ENCODE data around the gene HIF3A.
A peak's percentile ranks its signal among the peaks of the same experiment; 100 is the strongest.

Gene HIF3A

DNA sequence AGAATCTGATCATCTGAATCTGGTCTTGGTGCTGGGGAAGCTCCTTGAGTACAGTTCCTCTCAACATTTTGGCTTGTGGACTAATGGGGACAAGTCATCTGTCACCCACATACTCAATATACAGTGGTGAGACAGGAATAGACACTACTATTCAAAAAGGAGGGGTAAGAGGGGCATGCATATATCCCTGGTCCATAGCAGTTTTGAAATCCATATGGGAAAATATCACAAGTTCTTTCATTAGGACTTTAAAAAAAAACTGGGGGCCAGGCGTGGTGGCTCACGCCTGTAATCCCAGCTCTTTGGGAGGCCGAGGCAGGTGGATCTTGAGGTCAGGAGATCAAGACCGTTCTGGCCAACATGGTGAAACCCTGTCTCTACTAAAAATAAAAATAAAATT is 29.8 kb downstream of the HIF3A start:
- FAIRE-seq = no peak
- no peak for DNase-seq (ENCODE audit: low spot score)

DNA sequence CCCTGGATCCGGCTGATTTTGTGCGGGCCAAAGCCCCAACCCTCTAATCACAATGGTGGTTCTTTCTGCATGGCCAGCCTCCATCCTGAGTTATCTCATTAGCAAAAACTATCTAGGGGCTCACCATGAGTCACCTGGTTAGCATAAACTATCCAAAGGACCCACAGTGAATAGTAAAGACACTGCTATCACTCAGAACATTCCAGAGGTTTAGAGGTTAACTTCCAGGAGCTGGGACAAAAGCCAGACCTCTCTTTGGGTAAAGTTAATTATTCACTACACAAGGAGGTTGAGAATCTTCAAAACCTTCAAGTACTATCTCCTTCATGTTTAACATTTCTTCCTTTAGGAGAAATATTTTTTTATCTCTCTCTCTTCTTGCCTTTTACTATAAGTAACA is 31.2 kb downstream of the HIF3A start:
- FAIRE-seq = peak; percentile 57

GRCh38 chr19:46330319-46330918 is 33.6 kb downstream of the HIF3A start:
- DNase-seq (ENCODE audit: low spot score) (no peak), FAIRE-seq (no peak)

More for the DNA sequence above, 31.2 kb downstream of the HIF3A start:
- peak; percentile 36 for DNase-seq (ENCODE audit: low spot score)

DNA sequence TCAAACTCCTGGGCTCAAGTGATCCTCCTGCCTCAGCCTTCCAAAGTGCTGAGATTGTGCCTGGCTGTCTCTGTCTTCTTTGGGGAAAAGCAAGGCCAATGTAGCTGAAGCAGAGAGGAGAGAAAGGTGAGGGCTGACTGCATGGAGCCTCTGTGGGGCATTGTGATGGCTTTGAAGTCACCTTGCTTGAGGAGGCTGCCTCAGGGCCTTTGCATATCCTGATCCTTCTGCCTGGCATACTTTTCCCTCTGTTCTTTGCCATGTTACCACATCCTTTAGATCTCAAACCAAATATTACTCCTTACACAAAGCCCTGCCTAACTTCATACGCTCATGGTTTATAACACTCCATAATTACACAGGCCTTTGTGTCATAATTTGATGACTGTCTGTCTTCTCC is 40.6 kb downstream of the HIF3A start:
- no peak for FAIRE-seq
- DNase-seq (ENCODE audit: low spot score) = no peak

- no peak for DNase-seq (ENCODE audit: low spot score)
- FAIRE-seq = no peak
These were observed 42.6 kb downstream of the HIF3A start for GRCh38 chr19:46339446-46339845.

GRCh38 chr19:46340051-46340659 is 43.3 kb downstream of the HIF3A start:
- FAIRE-seq (no peak), DNase-seq (ENCODE audit: low spot score) (no peak)

- FAIRE-seq = no peak
- no peak for DNase-seq (ENCODE audit: low spot score)
These were observed 45.1 kb downstream of the HIF3A start for GRCh38 chr19:46341937-46342336.

- DNase-seq (ENCODE audit: low spot score) (no peak), FAIRE-seq (no peak)
These were observed 47.5 kb downstream of the HIF3A start for GRCh38 chr19:46344363-46344762.

DNA sequence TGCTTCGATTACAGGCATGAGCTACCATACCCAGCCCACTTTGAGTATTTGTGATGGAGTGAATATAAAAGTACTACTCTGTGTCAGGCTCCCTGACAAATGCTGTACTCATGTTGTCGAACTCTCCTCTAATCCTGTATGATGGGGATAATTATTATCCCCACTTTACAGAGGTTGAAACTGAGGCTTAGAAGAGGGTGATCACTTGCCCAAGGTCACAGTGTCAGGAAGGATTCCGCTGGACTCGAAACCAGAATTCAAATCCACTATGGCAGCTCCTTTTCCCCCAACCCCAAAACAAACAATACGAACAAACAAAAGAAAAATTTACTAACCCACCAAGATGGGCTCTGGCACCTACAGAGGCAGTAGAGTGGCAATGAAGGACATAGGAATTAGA is 48.3 kb downstream of the HIF3A start:
- FAIRE-seq (no peak), DNase-seq (ENCODE audit: low spot score) (no peak)

DNA sequence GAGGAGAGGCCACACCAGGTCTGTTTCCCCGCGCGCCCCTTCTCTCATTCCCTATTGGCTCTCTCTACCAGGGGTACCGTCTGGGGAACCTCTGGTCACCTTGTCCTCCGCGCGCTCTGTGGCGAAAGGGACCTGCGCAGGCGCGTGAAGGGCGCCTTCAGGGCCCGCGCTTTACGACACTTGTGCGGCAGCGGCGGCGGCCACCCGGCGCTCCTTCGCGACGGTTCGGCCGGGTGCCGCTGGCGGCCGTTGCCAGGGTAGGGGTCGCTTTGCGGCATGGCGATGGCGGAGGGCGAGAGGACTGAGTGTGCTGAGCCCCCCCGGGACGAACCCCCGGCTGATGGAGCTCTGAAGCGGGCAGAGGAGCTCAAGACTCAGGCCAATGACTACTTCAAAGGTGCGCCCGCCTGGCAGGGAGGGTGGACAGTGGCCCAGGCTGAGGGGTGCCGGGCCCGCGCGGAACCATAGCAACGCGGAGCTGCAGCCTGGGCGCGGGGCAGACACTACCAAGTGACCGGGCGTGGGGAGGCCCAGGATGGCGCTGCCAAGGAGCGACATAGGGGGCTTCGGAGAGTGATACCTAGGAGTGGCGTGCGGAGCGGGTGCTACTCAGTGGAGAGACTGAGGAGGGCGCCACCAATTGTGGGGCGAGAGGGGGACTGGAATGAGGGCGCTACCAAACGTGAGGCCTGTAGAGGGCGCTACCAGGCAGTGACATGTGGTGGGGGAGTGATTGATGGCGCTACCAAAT is 50.2 kb downstream of the HIF3A start, which contains the start of gene PPP5C:
TSS of gene PPP5C (plus strand) at position 267 of the 751 bp plus-strand sequence. CDS start at position 277, 10 bp downstream.
- FAIRE-seq = no peak
- peak; percentile 73 for DNase-seq (ENCODE audit: low spot score)

- FAIRE-seq (no peak), DNase-seq (ENCODE audit: low spot score) (no peak)
These were observed 50.7 kb downstream of the HIF3A start for GRCh38 chr19:46347572-46347883.

GRCh38 chr19:46347985-46348384 is 51.1 kb downstream of the HIF3A start:
- FAIRE-seq (no peak), DNase-seq (ENCODE audit: low spot score) (no peak)

DNA sequence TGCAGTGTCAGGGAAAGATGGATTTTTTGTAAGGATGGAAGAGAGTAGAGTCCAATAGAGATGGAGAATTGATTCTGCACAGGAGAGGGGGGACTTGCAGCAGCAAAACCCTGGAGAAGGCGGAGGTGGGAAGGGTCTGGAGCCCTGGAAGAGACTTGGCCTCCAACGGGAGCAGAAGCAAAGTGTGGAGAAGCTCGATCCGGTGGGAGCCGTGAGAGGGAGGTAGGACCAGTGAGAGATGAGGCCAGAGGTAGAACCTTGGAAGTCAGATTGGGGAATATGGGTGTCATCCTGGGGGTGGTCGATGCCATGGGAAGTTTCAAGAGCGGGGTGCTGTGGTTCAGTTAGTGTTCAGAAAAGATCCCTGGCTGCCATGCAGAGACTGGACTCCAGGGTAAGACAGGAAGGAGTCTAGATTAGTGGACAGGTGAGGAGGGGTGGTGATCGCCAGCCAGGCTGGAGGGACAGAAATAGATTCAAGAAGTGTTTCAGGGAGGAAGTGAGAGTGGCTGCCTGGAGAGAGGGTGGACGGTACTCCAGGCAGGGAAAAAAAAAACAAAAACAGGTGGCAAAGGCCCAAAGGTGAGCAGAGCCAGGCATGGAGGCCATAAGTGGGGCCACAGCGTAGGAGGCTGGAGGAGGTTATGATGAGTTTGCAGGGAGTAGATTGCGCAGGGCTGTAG is 52.6 kb downstream of the HIF3A start:
- FAIRE-seq (no peak), DNase-seq (ENCODE audit: low spot score) (no peak)

DNA sequence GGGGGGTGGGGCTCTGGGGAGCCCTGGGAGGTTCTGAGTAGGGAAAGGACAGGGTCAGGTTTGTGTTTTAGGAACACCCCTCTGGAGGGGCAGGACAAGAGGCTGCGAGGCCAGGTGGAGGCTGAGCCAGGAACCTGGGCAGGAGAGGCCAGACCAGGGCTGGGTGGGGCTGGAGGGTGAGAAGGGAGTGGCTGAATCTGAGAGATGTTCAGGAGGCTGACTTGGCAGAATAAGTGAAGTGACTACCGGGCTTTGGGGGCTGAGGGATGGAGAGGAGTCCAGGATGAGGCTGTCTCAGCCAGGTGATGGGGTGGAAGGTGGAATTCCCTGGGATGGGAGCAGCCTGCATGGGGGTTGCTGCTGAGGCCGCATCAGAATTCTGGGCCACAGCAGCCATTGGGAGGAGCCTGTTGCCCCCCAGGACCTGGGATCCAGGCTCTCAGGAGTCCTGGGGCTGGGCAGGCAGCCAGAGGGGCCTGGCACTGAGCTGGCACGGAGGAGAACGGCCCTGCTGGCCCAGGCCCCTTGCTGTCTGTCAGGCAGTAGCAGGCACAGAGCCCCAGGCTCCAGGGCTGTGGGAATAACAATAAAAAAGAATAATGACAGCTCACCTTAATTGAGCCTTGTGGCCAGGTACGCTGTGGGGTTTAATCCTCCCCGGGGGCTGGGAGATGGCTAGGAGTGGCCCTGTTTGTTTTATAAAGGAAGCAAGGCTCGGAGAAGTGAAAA is 53.4 kb downstream of the HIF3A start:
- DNase-seq (ENCODE audit: low spot score) (no peak), FAIRE-seq (no peak)

- FAIRE-seq (no peak), DNase-seq (ENCODE audit: low spot score) (no peak)
These were observed 53.9 kb downstream of the HIF3A start for GRCh38 chr19:46350758-46351159.

- FAIRE-seq = no peak
- DNase-seq (ENCODE audit: low spot score) = no peak
These were observed 54.6 kb downstream of the HIF3A start for GRCh38 chr19:46351241-46352041.

DNA sequence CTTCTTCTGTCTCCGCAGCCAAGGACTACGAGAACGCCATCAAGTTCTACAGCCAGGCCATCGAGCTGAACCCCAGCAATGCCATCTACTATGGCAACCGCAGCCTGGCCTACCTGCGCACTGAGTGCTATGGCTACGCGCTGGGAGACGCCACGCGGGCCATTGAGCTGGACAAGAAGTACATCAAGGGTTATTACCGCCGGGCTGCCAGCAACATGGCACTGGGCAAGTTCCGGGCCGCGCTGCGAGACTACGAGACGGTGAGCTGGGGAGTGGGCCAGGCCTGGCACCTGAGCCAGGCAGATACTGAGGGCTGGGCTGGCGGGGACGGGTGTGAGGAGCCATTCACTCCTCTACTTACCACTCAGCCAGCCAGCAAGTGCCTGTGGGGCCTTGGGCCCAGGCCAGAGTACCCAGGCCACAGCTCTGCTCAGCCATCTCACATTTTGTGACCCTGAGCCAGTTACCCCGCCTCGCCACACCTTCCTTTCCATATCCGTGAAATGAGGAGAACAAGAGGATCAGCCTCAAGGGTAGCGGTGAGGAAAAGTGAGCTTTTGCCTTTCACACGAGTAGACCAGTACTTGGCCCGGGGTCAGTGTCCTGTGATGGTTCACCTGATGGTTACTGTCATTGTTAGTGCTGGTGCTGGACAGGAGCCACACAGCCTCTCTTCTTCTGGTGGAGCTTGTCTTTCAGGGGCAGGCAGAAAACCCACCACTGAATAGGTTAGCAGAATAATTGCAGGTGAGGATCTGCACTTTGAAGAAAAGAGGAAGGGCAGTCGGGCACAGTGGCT is 57.1 kb downstream of the HIF3A start:
- no peak for DNase-seq (ENCODE audit: low spot score)
- no peak for FAIRE-seq

- DNase-seq (ENCODE audit: low spot score) (peak; percentile 4), FAIRE-seq (no peak)
These were observed 58.6 kb downstream of the HIF3A start for GRCh38 chr19:46355234-46356148.

All from RCC 7860 (cell line).